HG03159 (cell line): ENCODE results near the gene RPL13.

Experiments
- ATAC-seq: cut with Tn5 transposase; IDR thresholded peaks from one replicate; pipeline ENCODE4 v1.9.1; 2021; ENCODE audit warnings: mild to moderate bottlenecking, moderate library complexity; ENCODE audit not compliant: unreplicated experiment

RPL13 gene

GRCh38 chr16:89560378-89561141, at the start of gene RPL13:
RPL13 (plus strand) TSS chr16:89560682; CDS start chr16:89560960, 278 bp downstream.
- ATAC-seq: peak; percentile 87

DNA sequence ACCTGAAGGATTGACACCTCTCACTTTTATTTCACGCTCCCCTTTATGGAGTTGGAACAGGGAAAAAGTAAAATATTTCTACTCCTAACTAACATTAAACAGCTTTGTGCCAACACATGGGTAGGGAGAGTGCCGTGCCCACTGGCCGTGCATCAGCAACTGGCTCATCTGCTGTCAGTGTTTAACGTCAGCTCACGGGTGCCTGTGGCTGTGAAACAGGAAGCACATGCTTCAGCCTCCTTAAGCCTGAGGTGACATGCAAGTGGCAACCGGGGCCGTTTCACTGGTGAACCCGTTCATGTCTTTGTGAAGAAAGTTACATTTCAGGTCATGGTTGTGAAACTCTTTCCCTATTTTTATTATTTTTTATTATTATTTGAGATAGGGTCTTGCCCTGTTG, 49.1 kb upstream of the RPL13 start:
- no peak for ATAC-seq

- ATAC-seq: no peak
These were observed 48.0 kb upstream of the RPL13 start for GRCh38 chr16:89512453-89512852.

GRCh38 chr16:89517128-89517527, 43.4 kb upstream of the RPL13 start:
- ATAC-seq: no peak

- no peak for ATAC-seq
These were observed 40.6 kb upstream of the RPL13 start for GRCh38 chr16:89519881-89520280.

GRCh38 chr16:89522287-89522686, 38.2 kb upstream of the RPL13 start:
- no peak for ATAC-seq

- ATAC-seq: no peak
These were observed 36.7 kb upstream of the RPL13 start for GRCh38 chr16:89523680-89524344.

- ATAC-seq: no peak
These were observed 35.2 kb upstream of the RPL13 start for GRCh38 chr16:89525146-89525913.

GRCh38 chr16:89529097-89529496, 31.4 kb upstream of the RPL13 start:
- ATAC-seq: no peak

DNA sequence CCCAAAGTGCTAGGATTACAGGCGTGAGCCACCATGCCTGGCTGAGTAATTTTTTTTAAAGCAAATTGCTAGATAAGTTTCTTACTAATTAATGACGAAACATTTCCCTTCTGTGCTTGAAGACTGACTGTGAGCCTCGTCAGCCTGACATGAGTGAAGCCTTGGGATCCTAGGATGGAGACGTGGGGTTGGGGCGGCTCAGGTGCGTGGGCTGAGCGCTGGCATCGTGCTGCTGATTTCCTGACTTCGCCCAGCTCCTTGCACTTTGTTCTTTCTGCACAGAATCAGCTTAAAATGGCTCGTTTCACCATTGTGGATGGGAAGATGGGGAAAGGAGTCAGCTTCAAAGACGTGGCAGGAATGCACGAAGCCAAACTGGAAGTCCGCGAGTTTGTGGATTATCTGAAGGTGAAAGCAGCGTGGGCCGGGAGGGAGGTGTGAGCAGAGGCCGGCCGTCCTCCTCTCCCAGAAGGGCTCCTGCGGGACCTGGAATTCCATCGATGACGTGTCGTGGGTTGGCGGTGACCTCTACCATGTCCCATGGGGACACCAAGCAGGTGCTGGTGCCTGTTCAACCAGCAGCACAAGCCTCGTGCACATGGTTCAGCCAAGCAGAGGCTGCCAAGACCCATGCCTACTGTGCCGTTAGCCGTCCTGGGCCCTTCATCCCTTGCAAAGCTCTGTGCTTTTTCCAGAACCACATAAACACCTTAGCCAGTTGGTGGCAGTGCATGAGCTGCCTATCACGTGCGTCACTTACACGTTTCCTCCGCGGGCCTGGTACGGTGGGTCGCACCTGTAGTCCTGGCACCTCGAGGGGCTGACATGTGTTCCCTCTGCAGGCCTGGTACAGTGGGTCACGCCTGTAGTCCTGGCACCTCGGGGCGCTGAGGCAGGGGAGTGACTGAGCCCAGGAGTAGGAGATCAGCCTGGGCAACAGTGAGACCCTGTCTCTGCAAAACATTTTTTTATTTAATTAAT, 29.8 kb upstream of the RPL13 start:
- ATAC-seq: no peak

- no peak for ATAC-seq
These were observed 28.5 kb upstream of the RPL13 start for GRCh38 chr16:89531821-89532526.

GRCh38 chr16:89534252-89534756, 26.2 kb upstream of the RPL13 start:
- ATAC-seq: no peak

- ATAC-seq: no peak
These were observed 24.1 kb upstream of the RPL13 start for GRCh38 chr16:89536371-89536770.

DNA sequence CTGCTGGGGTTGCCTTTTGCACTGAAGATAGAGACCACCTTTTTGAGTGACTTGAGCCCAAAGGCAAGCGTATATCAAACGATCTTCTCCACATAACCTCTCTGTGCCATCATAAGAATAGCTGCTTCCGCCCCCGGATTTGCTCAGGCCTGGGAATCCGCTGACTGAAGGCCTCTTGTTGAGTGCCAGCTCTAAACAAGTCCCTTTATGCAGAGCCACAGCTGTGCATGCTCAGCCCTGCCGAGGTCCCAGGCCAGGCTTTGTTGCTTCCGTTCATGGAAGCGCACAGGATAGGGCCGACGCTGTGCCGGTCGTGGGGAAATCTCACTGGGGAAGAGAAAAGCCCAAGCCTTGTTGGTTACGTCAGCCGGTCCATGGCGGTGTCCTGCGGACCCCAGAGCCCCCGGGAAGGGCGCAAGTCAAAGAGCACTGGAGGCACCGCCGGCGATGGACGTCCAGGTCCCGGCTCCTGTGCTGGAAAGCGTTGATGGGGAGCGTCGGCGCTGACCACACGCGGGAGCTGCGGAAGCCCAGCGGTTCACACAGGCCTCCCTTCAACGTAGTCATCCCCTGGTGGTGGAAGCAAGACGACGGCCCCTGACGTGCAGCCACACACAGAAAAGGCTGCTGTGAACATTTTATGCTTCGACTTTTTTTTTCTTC, 23.5 kb upstream of the RPL13 start:
- ATAC-seq: no peak

DNA sequence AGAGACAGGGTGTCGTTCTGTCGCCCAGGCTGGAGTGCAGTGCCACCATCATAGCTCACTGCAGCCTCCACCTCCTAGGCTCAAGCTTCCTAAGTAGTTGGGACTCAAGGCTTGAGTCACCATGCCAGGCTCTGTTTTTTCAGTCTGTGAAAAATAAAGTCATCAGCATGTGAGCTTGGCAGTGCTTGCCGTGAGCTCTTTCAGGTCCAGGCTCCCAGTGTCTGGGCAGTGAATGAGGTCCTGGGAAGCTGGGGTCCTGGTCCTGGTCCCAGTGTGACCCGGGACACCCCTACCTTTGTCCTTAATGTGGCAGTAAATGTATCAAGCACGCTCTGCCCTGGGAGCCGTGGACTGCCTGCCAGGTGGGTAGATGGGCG, 22.9 kb upstream of the RPL13 start:
- ATAC-seq: no peak

GRCh38 chr16:89538286-89538685, 22.2 kb upstream of the RPL13 start:
- no peak for ATAC-seq

GRCh38 chr16:89540557-89540956, 19.9 kb upstream of the RPL13 start:
- no peak for ATAC-seq

DNA sequence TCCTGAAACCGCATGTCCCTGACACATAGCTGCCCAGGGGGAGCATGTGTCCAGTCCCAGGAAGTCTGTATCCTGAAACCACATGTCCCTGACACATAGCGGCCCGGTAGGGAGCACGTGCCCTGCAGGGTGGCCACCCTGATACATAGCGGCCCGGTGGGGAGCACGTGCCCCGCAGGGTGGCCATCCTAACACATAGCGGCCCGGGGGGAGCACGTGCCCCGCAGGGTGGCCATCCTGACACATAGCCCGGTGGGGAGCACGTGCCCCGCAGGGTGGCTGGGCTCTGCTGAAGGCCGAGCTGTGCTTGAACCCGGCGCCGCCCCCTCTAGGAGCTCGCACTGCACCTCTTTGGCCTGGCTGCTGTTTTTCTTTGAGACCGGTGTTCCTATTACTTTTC, 18.7 kb upstream of the RPL13 start:
- ATAC-seq: no peak

- ATAC-seq: no peak
These were observed 16.4 kb upstream of the RPL13 start for GRCh38 chr16:89544113-89544512.
